ENCODE results near the gene PRKAG2.

Gene PRKAG2

GRCh38 chr7:151615784-151616183 lies 261.1 kb downstream of the PRKAG2 start:
- no peaks in the 10 kb centered on the region for H3K27me3 ChIP-seq (ENCODE audit: control insufficient read depth in 5 of 5, insufficient read depth in 4 of 5, low read length in 5 of 5)
- no peaks in the 10 kb centered on the region for H3K4me1 ChIP-seq (ENCODE audit: control insufficient read depth in 5 of 5, insufficient read depth in 5 of 5, low read length in 5 of 5)
- H3K9me3 ChIP-seq (ENCODE audit: control insufficient read depth in 5 of 5, low read length in 5 of 5): no peaks in the 10 kb centered on the region
- peaks cover 0 to 20% (median 10%) of the 10 kb centered on the region in 5 donors for H3K36me3 ChIP-seq (ENCODE audit: control insufficient read depth in 5 of 5, insufficient read depth in 5 of 5, low read length in 5 of 5)
- no peak overlapping the region for H3K9ac ChIP-seq (ENCODE audit: low read length in 5 of 5)
- H3K4me3 ChIP-seq (ENCODE audit: low read depth in 1 of 5, low read length in 5 of 5): no peak overlapping the region
- H3K27ac ChIP-seq (ENCODE audit: low read depth, low read length): no peak overlapping the region

- peaks cover 0 to 20% (median 10%) of the 10 kb centered on the region in 5 donors for H3K36me3 ChIP-seq (ENCODE audit: control insufficient read depth in 5 of 5, insufficient read depth in 5 of 5, low read length in 5 of 5)
- H3K27ac ChIP-seq (ENCODE audit: low read depth, low read length): no peak overlapping the region
- no peaks in the 10 kb centered on the region for H3K4me1 ChIP-seq (ENCODE audit: control insufficient read depth in 5 of 5, insufficient read depth in 5 of 5, low read length in 5 of 5)
- no peak overlapping the region for H3K4me3 ChIP-seq (ENCODE audit: low read depth in 1 of 5, low read length in 5 of 5)
- H3K9me3 ChIP-seq (ENCODE audit: control insufficient read depth in 5 of 5, low read length in 5 of 5): no peaks in the 10 kb centered on the region
- no peak overlapping the region for H3K9ac ChIP-seq (ENCODE audit: low read length in 5 of 5)
- no peaks in the 10 kb centered on the region for H3K27me3 ChIP-seq (ENCODE audit: control insufficient read depth in 5 of 5, insufficient read depth in 4 of 5, low read length in 5 of 5)
These were observed 261.9 kb downstream of the PRKAG2 start for GRCh38 chr7:151615058-151615457.

GRCh38 chr7:151614019-151614418 lies 262.9 kb downstream of the PRKAG2 start:
- no peaks in the 10 kb centered on the region for H3K4me1 ChIP-seq (ENCODE audit: control insufficient read depth in 5 of 5, insufficient read depth in 5 of 5, low read length in 5 of 5)
- H3K9me3 ChIP-seq (ENCODE audit: control insufficient read depth in 5 of 5, low read length in 5 of 5): no peaks in the 10 kb centered on the region
- peaks cover 0 to 26% (median 10%) of the 10 kb centered on the region in 5 donors for H3K36me3 ChIP-seq (ENCODE audit: control insufficient read depth in 5 of 5, insufficient read depth in 5 of 5, low read length in 5 of 5)
- H3K27ac ChIP-seq (ENCODE audit: low read depth, low read length): no peak overlapping the region
- no peaks in the 10 kb centered on the region for H3K27me3 ChIP-seq (ENCODE audit: control insufficient read depth in 5 of 5, insufficient read depth in 4 of 5, low read length in 5 of 5)
- no peak overlapping the region for H3K9ac ChIP-seq (ENCODE audit: low read length in 5 of 5)
- H3K4me3 ChIP-seq (ENCODE audit: low read depth in 1 of 5, low read length in 5 of 5): no peak overlapping the region

- Histone ChIP-seq H3K9ac (ENCODE audit: low read length in 5 of 5) (no peak overlapping the region), H3K36me3 (ENCODE audit: control insufficient read depth in 5 of 5, insufficient read depth in 5 of 5, low read length in 5 of 5) (peaks cover 0 to 26% (median 10%) of the 10 kb centered on the region in 5 donors), H3K27me3 (ENCODE audit: control insufficient read depth in 5 of 5, insufficient read depth in 4 of 5, low read length in 5 of 5) (no peaks in the 10 kb centered on the region), H3K27ac (ENCODE audit: low read depth, low read length) (no peak overlapping the region), H3K4me3 (ENCODE audit: low read depth in 1 of 5, low read length in 5 of 5) (no peak overlapping the region), H3K9me3 (ENCODE audit: control insufficient read depth in 5 of 5, low read length in 5 of 5) (no peaks in the 10 kb centered on the region), H3K4me1 (ENCODE audit: control insufficient read depth in 5 of 5, insufficient read depth in 5 of 5, low read length in 5 of 5) (no peaks in the 10 kb centered on the region)
These were observed 265.0 kb downstream of the PRKAG2 start for GRCh38 chr7:151611878-151612277.

GRCh38 chr7:151611041-151611440 lies 265.9 kb downstream of the PRKAG2 start:
- no peaks in the 10 kb centered on the region for H3K4me1 ChIP-seq (ENCODE audit: control insufficient read depth in 5 of 5, insufficient read depth in 5 of 5, low read length in 5 of 5)

GRCh38 chr7:151608031-151608551 lies 268.8 kb downstream of the PRKAG2 start:
- Histone ChIP-seq H3K4me1 (ENCODE audit: control insufficient read depth in 5 of 5, insufficient read depth in 5 of 5, low read length in 5 of 5) (no peaks in the 10 kb centered on the region), H3K9ac (ENCODE audit: low read length in 5 of 5) (no peak overlapping the region), H3K36me3 (ENCODE audit: control insufficient read depth in 5 of 5, insufficient read depth in 5 of 5, low read length in 5 of 5) (peaks cover 0 to 25% (median 14%) of the 10 kb centered on the region in 5 donors), H3K9me3 (ENCODE audit: control insufficient read depth in 5 of 5, low read length in 5 of 5) (no peaks in the 10 kb centered on the region), H3K27me3 (ENCODE audit: control insufficient read depth in 5 of 5, insufficient read depth in 4 of 5, low read length in 5 of 5) (no peaks in the 10 kb centered on the region), H3K4me3 (ENCODE audit: low read depth in 1 of 5, low read length in 5 of 5) (no peak overlapping the region), H3K27ac (ENCODE audit: low read depth, low read length) (no peak overlapping the region)

More at GRCh38 chr7:151611041-151611440, 265.9 kb downstream of the PRKAG2 start:
- Histone ChIP-seq H3K9me3 (ENCODE audit: control insufficient read depth in 5 of 5, low read length in 5 of 5) (no peaks in the 10 kb centered on the region), H3K27me3 (ENCODE audit: control insufficient read depth in 5 of 5, insufficient read depth in 4 of 5, low read length in 5 of 5) (no peaks in the 10 kb centered on the region), H3K27ac (ENCODE audit: low read depth, low read length) (no peak overlapping the region), H3K9ac (ENCODE audit: low read length in 5 of 5) (no peak overlapping the region), H3K4me3 (ENCODE audit: low read depth in 1 of 5, low read length in 5 of 5) (no peak overlapping the region), H3K36me3 (ENCODE audit: control insufficient read depth in 5 of 5, insufficient read depth in 5 of 5, low read length in 5 of 5) (peaks cover 0 to 20% (median 10%) of the 10 kb centered on the region in 5 donors)

- Histone ChIP-seq H3K27ac (ENCODE audit: low read depth, low read length) (no peak overlapping the region), H3K9ac (ENCODE audit: low read length in 5 of 5) (no peak overlapping the region), H3K27me3 (ENCODE audit: control insufficient read depth in 5 of 5, insufficient read depth in 4 of 5, low read length in 5 of 5) (no peaks in the 10 kb centered on the region), H3K9me3 (ENCODE audit: control insufficient read depth in 5 of 5, low read length in 5 of 5) (no peaks in the 10 kb centered on the region), H3K4me1 (ENCODE audit: control insufficient read depth in 5 of 5, insufficient read depth in 5 of 5, low read length in 5 of 5) (no peaks in the 10 kb centered on the region), H3K36me3 (ENCODE audit: control insufficient read depth in 5 of 5, insufficient read depth in 5 of 5, low read length in 5 of 5) (peaks cover 0 to 25% (median 14%) of the 10 kb centered on the region in 5 donors), H3K4me3 (ENCODE audit: low read depth in 1 of 5, low read length in 5 of 5) (no peak overlapping the region)
These were observed 269.4 kb downstream of the PRKAG2 start for GRCh38 chr7:151607464-151607867.

- no peak overlapping the region for H3K27ac ChIP-seq (ENCODE audit: low read depth, low read length)
- no peak overlapping the region for H3K4me3 ChIP-seq (ENCODE audit: low read depth in 1 of 5, low read length in 5 of 5)
- H3K9me3 ChIP-seq (ENCODE audit: control insufficient read depth in 5 of 5, low read length in 5 of 5): no peaks in the 10 kb centered on the region
- peaks cover 0 to 17% (median 9%) of the 10 kb centered on the region in 5 donors for H3K4me1 ChIP-seq (ENCODE audit: control insufficient read depth in 5 of 5, insufficient read depth in 5 of 5, low read length in 5 of 5)
- H3K36me3 ChIP-seq (ENCODE audit: control insufficient read depth in 5 of 5, insufficient read depth in 5 of 5, low read length in 5 of 5): peaks cover 0 to 15% (median 9%) of the 10 kb centered on the region in 5 donors
- no peak overlapping the region for H3K9ac ChIP-seq (ENCODE audit: low read length in 5 of 5)
- no peaks in the 10 kb centered on the region for H3K27me3 ChIP-seq (ENCODE audit: control insufficient read depth in 5 of 5, insufficient read depth in 4 of 5, low read length in 5 of 5)
These were observed 273.0 kb downstream of the PRKAG2 start for GRCh38 chr7:151603951-151604350.

- H3K9ac ChIP-seq (ENCODE audit: low read length in 5 of 5): no peak overlapping the region
- peaks cover 0 to 15% (median 9%) of the 10 kb centered on the region in 5 donors for H3K36me3 ChIP-seq (ENCODE audit: control insufficient read depth in 5 of 5, insufficient read depth in 5 of 5, low read length in 5 of 5)
- H3K9me3 ChIP-seq (ENCODE audit: control insufficient read depth in 5 of 5, low read length in 5 of 5): no peaks in the 10 kb centered on the region
- no peaks in the 10 kb centered on the region for H3K27me3 ChIP-seq (ENCODE audit: control insufficient read depth in 5 of 5, insufficient read depth in 4 of 5, low read length in 5 of 5)
- peaks cover 0 to 17% (median 9%) of the 10 kb centered on the region in 5 donors for H3K4me1 ChIP-seq (ENCODE audit: control insufficient read depth in 5 of 5, insufficient read depth in 5 of 5, low read length in 5 of 5)
- H3K4me3 ChIP-seq (ENCODE audit: low read depth in 1 of 5, low read length in 5 of 5): no peak overlapping the region
- no peak overlapping the region for H3K27ac ChIP-seq (ENCODE audit: low read depth, low read length)
These were observed 275.2 kb downstream of the PRKAG2 start for GRCh38 chr7:151601521-151602305.

GRCh38 chr7:151600331-151600730 lies 276.6 kb downstream of the PRKAG2 start:
- no peaks in the 10 kb centered on the region for H3K9me3 ChIP-seq (ENCODE audit: control insufficient read depth in 5 of 5, low read length in 5 of 5)
- H3K36me3 ChIP-seq (ENCODE audit: control insufficient read depth in 5 of 5, insufficient read depth in 5 of 5, low read length in 5 of 5): peaks cover 0 to 15% (median 9%) of the 10 kb centered on the region in 5 donors
- H3K27ac ChIP-seq (ENCODE audit: low read depth, low read length): no peak overlapping the region
- no peak overlapping the region for H3K4me3 ChIP-seq (ENCODE audit: low read depth in 1 of 5, low read length in 5 of 5)
- peaks cover 0 to 17% (median 9%) of the 10 kb centered on the region in 5 donors for H3K4me1 ChIP-seq (ENCODE audit: control insufficient read depth in 5 of 5, insufficient read depth in 5 of 5, low read length in 5 of 5)
- H3K9ac ChIP-seq (ENCODE audit: low read length in 5 of 5): no peak overlapping the region
- H3K27me3 ChIP-seq (ENCODE audit: control insufficient read depth in 5 of 5, insufficient read depth in 4 of 5, low read length in 5 of 5): no peaks in the 10 kb centered on the region
